ENCODE results near the gene TUBB4A.

The TUBB4A gene

DNA sequence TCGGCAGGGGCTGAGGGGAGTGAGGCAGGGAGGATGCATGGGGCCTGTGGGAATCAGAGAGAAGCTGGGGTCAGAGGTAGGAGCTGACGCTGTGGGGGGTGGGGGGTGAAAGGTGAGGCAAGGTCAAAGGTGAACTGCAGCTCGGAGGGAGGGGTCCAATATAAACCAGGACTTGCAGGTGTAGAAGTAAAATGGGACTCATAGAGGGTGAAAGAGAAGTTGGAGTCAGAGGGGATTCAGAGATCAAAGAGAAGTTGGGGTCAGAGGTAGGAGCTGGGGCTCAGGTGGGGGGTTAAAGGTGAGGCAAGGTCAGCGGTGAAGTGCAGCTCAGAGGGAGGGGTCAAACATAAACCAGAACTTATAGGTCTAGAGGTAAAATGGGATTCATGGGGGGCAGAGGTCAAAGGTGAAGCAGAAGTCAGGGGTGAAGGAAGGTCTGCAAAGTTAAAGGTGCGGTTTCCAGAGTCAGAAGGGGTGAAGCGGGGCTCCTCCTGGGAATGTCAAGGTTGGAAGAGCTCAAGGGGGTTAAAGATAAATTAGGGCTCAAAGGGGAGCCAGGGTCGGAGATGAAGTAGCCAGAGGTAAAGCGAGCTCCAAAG, 7.6 kb downstream of the TUBB4A start:
- no peak for DNase-seq (ENCODE audit: low spot score)

DNA sequence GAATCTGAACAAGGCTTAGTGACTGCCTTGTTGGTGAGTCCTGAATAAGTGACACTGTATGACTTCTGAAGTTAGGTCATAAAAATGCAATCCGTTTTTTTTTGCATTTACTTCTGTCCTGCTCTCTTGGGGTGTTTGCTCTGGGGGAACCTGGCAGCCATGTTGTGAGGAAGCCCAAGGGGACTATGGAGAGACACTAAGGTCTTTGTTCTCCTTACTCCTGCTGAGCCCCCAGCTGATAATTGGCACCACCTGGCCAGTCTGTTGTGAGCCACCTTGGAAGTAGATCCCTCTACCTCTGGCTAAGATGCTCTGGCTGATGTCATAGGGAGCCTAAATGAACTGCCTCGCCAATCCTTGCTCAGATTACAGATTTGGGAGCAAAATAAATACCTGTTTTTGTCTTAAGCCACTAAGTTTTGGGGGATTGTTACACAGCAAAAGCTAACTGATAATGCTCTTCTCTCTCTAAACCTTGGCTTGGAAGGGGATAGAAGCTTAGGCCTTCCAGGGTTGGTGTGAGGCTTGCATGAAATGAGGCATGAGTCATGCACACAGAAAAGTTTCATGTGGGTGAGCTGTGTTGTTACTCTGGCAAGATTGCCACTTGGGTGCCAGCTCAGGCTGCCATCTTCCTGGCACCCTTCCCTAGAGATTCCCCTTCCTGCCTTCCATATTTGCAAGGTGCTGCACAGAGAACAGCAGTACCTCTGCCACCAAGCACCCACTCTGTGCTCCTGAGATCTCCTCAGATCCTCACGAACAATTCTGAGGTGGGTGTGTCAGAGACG, 10.1 kb downstream of the TUBB4A start:
- no peak for DNase-seq (ENCODE audit: low spot score)

DNA sequence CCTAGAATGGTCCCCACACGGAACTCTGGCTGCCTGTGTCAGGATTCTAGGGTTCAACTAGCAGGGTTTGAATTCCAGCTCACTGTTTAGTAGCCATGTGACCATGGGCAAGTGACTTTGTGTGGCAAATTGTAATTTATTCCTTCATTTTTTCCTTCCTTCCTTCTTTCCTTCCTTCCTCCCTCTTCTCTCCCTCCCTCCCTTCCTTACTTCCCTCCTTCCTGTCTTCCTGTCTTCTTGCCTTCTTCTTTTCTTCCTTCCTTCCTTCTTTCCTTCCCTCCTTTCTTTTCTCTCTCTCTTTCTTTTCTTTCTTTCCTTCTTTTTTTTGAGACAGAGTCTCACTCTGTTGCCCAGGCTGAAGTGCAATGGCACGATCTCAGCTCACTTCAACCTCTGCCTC, 12.0 kb downstream of the TUBB4A start:
- no peak for DNase-seq (ENCODE audit: low spot score)

DNA sequence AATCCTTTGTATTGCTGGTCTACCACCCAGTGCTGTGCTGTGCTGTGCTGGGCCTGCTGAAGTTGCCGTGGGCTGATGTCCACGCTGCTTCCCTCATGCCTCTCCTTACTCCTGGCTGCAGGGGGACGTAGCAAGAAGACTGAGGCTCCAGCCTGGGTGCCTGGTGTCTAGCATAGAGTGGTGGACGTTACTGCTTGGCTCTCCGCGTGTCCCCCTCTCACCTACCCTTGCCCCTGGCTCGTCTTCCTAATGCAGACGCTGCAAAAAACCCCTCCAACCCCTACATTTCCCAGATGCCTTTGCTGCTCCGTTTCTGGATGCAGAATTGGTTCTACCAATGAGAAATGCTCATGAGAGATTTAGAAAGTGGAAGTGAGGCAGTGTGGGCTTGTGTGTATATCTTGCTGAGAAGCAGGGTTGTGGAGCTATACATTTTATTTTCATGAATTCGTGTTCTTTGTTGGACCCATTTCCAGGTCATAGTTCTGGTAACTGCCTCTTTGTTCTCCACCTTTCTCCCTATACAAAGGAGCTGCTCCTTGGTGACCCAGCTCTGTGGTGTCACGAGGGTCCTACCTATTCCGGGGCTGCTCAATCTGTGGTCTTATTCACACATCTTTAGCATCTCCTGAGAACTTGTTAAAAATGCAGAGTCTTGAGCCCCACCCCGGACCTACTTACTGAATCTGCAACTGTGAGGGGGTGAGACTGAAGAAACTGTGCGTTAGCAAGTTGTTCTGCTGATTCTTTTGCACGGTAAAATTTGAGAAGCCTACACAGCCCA, 12.6 kb downstream of the TUBB4A start:
- DNase-seq (ENCODE audit: low spot score): no peak

DNA sequence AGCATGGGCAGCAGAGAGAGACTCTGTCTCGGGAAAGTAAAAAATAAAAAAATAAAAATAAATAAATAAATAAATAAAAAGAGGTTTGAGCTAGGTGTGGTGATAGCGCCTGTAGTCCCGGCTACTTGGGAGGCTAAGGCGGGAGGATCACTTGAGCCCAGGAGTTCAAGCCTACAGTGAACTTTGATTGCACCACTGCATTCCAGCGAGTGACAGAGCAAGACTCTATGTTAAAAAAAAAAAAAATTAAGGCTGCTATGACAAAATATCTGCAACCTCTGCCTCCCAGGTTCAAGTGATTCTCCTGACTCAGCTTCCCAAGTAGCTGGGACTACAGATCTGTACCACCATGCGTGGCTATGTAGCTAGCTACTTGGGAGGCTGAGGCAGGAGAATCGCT, 17.3 kb downstream of the TUBB4A start:
- no peak for DNase-seq (ENCODE audit: low spot score)

DNA sequence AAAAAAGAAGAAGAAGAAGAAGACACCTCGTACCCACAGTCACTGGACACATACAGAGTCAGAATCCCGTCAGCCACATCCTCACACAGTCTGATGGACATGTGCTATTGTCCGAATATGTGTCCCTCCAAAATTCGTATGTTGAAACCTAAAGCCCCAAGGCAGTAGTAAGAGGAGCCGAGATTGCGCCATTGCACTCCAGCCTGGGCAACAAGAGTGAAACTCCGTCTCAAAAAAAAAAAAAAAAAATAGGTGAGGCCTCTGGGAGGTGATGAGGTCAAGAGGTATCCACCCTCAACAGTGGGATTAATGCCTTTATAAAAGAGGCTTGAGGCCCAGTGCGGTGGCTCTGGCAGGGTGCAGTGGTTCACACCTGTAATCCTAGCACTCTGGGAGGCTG, 17.9 kb downstream of the TUBB4A start:
- DNase-seq (ENCODE audit: low spot score): no peak

DNA sequence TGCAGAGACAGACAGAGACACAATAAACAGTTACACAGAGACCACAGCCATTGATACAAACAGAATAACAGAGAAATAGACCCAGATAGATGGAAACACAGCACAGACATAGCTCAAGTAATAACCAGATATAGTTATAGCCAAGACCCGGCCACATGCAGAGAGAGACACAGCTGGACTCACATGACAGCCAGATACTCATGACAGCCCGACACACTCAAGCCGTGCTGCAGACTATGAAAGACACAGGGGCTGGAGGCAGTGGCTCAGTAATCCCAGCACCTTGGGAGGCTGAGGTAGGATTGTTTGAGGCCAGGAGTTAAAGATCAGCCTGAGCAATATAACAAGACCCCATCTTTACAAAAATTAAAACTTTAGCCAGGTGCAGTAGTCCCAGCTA, 18.9 kb downstream of the TUBB4A start:
- DNase-seq (ENCODE audit: low spot score): no peak

DNA sequence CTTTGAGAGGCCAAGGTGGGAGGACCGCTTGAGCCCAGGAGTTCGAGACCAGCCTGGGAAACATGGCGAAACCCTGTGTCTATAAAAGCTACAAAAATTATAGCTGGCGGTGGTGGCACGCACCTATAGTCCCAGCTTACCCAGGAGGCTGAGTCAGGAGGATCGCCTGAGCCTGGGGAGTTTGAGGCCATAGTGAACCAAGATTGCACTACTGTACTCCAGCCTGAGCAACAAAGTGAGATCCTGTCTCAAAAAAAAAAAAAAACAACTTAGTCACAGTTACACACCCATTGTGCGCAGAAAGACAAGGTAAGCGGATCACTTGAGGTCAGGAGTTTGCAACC, 19.8 kb downstream of the TUBB4A start:
- DNase-seq (ENCODE audit: low spot score): no peak

DNA sequence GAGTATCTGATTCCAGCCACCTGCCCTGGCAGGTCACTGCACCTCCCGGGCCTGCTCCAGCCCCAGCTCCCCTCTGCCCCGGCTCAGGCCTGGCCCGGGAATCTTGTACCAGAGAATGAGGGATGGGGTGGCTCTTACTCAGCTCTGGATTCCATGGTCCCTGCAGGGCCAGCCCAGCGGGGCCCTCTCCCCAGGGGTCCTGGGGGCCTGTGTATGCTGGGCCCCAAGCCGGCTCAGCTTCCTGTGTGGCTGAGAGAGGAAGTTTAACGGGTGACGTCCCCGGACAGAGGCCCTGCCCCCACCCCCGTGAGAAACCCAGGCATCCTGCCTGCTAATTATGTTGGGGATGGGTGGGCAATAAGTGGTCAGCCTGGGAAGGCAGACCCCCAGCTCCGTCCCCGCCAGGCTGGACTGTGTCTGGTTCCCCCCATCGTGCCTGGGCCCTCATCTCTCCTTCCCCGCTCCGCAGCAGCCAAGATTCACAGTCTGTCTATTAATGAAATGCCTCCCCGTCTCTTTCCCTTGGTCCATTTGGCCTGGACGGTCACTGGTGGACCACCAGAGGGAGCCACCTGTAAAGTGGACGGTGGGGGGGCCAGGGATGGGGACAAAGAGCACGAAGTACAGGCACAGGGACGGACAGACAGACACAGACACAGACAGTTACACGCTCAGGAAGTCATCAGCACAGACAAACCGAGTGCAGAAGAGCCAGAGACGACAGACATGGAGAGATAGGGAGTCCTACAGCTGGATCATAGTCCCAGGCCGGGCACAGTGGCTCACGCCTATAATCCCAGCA, 20.4 kb downstream of the TUBB4A start, which contains the start of gene DENND1C:
TSS of gene DENND1C (minus strand) at position 247 of the 802 bp plus-strand sequence. CDS start at position 155, 92 bp downstream.
- DNase-seq (ENCODE audit: low spot score): peak; percentile 70

DNA sequence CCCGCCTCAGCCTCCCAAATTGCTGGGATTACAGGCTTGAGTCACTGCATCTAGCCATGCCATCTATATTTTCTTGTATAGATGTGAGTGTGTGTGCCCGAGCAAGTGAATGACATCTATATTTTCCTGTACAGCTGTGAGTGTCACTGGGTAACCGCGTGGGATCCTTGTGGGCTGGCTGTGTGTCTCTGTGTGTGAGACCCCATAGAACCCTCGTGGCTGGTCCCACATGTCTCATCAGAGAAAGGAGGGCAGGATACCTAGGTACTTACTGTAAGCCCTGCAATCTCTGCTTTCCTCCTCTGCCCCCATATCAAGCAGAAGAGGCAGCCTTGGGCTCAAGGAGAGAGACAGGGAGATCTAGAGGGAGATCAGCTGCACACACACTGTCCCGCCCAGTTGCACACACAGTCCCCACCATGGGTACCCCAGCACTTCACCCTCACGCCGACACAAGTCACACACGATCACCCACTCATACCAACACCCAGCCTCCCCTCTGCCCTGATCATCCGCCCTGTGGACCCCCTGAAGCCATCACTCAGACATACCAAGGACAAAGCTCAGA, 21.2 kb downstream of the TUBB4A start:
- DNase-seq (ENCODE audit: low spot score): no peak

DNA sequence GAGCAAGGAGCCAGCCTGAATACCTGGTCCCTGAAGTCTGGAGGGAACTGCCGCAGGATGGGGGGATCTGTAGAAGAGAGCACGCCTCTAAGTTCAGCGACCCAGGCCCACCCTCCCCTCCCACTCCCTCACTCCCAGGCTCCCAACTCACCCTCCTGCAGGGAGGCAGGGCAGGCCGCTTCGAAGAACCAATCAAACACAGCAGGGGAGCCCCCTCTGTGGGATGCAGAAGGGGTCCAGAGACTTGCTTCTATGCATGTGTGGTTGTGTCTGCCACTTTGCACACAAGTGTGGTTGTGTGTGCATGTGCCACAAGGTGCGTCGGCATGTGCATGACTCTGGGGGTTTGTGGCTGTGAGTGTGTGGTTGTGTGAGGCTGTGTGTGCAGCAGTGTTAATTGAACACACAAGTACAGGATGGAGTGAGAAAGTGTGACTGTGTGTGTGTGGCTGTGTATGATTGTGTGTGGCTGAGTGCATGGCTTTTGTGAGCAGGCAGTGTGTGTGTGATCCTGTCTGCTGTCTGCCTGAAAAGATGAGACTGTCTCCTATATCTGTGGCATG, 22.2 kb downstream of the TUBB4A start:
- no peak for DNase-seq (ENCODE audit: low spot score)

DNA sequence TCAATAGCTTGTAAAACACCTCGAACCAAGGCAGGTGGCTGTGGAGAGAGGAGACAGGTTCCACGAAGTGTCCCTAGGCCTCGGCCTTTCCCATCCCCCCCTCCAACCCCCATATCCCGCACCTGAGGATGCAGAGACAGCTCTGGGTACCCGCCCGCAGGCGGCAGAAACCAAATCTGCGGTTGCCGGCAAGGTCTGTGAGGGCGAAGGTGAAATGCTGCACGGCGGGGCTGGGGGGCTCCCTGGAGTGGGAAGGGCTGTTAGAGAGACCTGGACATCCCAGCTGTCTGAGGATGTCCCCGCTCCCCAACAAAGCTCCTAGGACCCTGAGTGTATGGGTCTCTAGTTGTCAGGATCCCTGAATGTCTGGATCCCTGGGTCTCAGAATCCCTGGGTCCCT, 23.3 kb downstream of the TUBB4A start:
- DNase-seq (ENCODE audit: low spot score): no peak

DNA sequence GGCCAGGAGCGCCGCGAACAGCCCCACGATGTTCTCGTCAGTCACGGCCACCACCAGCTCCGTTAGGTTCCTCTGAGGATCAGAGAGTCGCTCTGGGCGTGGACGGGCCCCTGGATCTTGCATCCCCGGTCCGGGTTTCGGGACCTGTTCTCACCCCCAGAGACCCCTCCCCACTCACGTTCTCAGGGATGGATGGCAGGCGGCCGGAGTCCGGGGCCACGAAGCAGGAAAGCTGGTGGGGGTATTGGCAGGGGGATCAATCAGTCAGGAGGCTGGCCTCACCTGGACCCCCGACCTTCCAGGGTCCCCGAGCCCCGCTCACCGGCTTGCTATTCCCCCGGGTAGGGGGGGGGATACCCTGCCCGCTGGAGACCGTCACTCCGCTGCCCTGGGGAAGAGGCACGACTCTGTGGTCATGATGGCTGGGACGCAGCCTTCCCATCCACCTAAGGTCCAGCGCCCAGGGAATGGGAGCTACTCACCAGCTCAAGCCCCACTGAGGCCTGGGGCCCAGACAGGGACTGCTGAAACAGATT, 25.1 kb downstream of the TUBB4A start:
- DNase-seq (ENCODE audit: low spot score): no peak

DNA sequence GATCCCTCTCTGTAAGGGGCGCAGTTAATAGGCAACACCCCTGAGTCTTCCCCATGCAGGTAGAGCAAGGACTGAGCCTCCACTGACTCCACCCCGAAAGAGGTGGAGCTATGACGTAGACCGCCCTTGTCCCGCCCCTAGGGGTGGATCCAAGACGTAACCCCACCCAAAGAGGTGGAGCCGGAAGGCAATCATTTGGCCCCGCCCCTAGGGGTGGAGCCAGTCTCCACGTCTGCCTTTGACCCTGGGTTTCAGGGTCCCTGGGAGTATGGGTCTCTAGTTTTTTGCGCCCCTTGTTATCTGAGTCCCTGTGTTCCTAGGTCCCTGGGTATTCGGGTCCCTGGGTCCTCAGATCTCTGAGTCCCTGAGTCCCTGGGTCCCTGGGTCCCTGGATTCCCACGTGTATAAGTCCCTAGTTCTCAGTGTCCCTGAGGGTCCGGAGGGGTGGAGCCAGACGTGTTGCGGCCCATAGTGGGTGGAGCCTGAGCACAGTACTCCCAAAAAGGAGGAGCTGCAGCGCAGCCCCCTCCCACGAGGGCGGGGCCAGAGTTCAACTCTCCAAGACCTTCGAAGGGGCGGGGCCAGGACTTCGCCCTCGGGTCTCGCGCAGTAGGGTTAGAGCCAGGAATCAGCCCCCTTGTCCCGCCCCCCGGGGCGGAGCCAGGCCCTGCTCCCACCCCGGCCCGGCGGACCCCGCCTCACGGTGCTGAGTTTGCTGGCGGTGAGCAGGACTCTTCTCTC, 25.8 kb downstream of the TUBB4A start:
- DNase-seq (ENCODE audit: low spot score): peak; percentile 78

DNA sequence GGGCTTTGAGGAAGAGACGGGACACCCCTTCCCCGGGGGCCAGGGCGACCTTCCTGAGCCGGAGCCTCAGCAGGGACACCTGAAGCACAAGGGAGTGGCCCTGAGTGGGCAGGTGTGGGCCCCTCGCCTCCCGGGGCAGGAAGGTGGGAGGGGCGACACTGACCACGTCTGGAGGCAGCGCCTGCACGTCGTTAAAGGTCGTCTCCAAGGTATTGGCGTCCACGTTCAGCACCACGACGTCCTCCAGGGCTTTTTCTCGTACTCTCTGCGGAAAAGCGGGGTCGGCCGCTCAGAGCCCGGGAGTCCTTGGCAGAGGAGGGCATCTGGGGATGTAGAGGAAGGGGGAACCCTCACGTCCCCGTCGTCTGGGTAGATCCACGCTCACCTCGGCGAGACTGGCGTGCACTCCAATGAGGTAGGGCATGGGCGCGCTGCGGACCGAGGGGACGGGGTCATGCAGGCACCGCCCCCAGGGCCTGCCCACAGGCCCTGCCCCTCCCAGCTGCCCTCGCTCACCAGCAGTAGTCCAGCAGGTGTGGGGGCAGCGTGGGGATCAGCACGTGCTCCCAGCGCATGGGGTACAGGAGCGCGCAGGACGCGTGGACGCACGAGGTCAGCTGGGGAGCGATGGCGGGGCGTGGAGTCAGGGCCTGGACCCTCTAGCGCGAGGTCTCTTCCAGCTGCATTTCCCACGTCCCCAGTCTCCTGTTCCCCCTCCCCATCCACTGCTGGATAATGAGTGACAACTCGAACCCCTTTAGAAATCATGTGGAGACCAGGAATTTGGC, 26.6 kb downstream of the TUBB4A start:
- DNase-seq (ENCODE audit: low spot score): no peak

DNA sequence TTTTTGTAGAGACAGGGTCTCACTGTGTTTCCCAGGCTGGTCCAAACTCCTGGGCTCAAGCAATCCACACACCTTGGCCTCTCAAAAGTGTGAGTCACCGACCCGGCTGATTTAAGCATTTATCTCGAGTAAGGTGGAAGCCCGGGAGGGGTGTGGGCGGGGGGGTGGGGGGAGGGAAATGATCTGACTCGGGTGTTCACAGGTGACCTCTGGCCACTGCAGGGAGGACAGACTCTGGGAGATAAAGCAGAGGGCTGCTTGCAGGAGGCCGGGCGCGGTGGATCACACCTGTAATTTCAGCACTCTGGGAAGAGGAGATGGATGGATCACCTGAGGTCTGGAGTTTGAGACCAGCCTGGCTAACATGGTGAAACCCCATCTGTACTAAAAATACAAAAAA, 28.5 kb downstream of the TUBB4A start:
- DNase-seq (ENCODE audit: low spot score): no peak

DNA sequence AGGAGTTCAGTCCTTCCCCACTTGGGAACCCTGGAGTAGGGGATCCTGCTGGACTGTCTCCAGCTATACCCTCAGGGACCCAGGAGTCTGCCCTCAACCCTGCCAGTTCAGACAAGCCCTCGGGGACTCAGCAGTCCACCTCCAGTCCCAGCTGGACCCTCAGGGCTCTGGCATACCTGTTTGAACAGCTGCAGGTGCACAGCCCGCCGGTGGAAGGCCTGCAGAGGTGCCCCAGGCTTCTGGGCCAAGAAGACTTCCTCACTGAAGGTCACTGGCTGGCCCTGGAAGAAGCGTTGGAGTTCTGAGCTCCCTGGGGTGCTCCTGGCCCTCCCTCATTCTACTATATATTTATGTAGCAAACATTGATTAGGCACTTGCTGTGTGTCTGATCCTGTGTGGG, 29.4 kb downstream of the TUBB4A start:
- DNase-seq (ENCODE audit: low spot score): no peak

DNA sequence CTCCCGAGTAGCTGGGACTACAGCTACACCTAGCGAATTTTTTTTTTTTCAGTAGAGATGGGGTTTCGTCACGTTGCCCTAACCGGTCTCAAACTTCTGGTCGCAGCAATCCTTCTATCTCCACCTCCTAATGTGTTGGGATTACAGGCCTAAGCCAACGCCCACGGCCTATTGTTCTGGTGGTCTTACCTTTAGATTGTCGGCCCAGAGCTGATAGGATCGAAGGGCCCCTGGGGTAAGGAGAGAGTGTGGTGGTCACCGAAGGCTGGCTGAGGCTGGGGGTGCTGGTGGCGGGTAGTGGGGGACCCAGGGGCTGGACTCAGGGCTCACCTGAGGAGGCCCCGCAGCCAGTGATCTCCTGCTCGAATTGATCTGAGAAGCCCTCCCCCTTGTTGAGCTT, 31.0 kb downstream of the TUBB4A start:
- DNase-seq (ENCODE audit: low spot score): no peak

DNA sequence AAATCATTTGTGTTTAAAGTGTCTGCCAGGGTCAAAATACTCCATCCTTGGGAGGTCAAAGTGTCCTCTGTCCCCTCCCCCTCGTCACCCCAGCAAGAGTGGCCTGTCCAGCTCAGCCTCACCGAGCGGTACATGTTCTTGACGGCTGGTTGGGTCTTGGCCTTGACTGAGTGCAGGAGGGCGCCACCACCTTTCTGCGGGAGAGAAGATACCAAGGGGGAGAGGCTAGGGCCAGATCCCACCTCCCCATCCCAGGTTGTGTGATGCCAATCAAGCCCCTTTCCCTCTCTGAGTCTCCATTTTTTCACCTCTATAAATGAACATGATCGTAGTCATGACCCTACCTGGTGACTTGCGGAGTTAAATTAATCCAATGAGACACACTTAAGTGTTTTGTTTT, 31.9 kb downstream of the TUBB4A start:
- no peak for DNase-seq (ENCODE audit: low spot score)

DNA sequence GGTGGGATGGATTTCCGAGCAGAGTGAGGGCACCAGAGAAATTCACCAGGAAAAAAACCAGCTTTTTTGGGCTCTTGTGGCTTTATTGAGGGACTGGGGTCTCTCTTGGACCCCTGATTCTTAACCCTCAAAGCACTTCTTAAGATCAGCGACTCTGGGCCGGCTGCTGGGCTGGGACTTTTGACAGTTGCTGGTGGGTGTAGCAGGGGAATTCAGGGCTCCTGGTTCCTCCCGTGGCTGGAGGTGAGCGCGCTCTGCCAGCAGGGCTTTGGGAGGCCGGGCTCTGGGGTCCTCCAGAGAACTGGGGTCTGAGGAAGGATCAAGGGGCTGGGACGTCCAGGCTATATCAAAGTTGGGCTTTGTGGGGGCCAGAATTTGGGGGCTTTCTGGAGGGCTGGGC, 34.7 kb downstream of the TUBB4A start:
- DNase-seq (ENCODE audit: low spot score): no peak

Data from Ammon's horn (tissue), 1 donor.